GM12878 (cell line): ENCODE measurements around the gene CXXC1. TPM values are rescaled to one million over a fixed set of nuclear protein-coding genes. Genes with fewer than 3 reads are reported as not detected.

Source experiments
- ATAC-seq: fragments of 200-7000 bp; cut with Tn5 transposase; 3 replicates; pipeline ENCODE4 v1.9.1; 2020; ENCODE audit warnings: mild to moderate bottlenecking, moderate library complexity
- BruUV-seq: library from RNA; stranded (reverse); fragments of 400-500 nt; replicated peaks from 2 replicates; lab custom pipeline; 2021; lab: Mats Ljungman, UMichigan
- CTCF ChIA-PET: fragments of 300-600 bp; sonication (Branson Sonifier 250); formaldehyde crosslinking; extraction: SDS; loops from one replicate; lab custom pipeline; 2021; ENCODE audit warnings: inconsistent platforms; lab: Yijun Ruan, JAX
- POLR2A ChIA-PET: fragments of 350-600 bp; formaldehyde crosslinking; extraction: SDS; loops from one replicate; lab custom pipeline; 2021; ENCODE audit warnings: inconsistent platforms; lab: Charles Lee
- RAD21 ChIA-PET: fragments of 300-600 bp; sonication (Branson Sonifier 250); formaldehyde crosslinking; loops from one replicate; lab custom pipeline; 2023; ENCODE audit warnings: antibody characterized with exemption; ENCODE audit not compliant: unreplicated experiment; lab: Charles Lee
- SMC1A ChIA-PET: fragments of 300-600 bp; sonication (Branson Sonifier 250); formaldehyde crosslinking; loops from one replicate; lab custom pipeline; 2023; ENCODE audit not compliant: unreplicated experiment, uncharacterized antibody; lab: Charles Lee
- DNase-seq: peaks from one replicate; pipeline ENCODE4 v3.0.0-alpha.2; 2011; ENCODE audit warnings: low read depth, low spot score
- FAIRE-seq: peaks from 3 replicates; lab custom pipeline; 2011; peaks lifted over from hg19 to GRCh38; lab: Jason Lieb, UNC
- H2AFZ ChIP-seq: 2 replicates; pipeline ENCODE4 v1.6.0; 2011; ENCODE audit warnings: low read depth, low read length, control low read depth; ENCODE audit not compliant: control insufficient read depth
- H3K27ac ChIP-seq: 2 replicates; pipeline ENCODE4 v1.5.1; 2011; ENCODE audit warnings: control low read depth; ENCODE audit not compliant: control insufficient read depth, insufficient read depth
- H3K27me3 ChIP-seq, 2 experiments: replicated peaks in 1 of 2; 2 replicates each; pipeline versions ENCODE4 v1.6.0 to v1.6.1; 2011; ENCODE audit warnings: low read length in 1 of 2; ENCODE audit not compliant: control insufficient read depth in 2 of 2, insufficient read depth in 2 of 2
- H3K36me3 ChIP-seq, 2 experiments: 2 replicates each; pipeline ENCODE4 v1.5.1; 2011; ENCODE audit warnings: low read length in 1 of 2; ENCODE audit not compliant: control insufficient read depth in 2 of 2, insufficient read depth in 2 of 2
- H3K4me1 ChIP-seq: 2 replicates; pipeline ENCODE4 v1.6.1; 2011; ENCODE audit warnings: mild to moderate bottlenecking, low read length, moderate library complexity, mixed read lengths; ENCODE audit not compliant: control insufficient read depth, insufficient read depth
- H3K4me2 ChIP-seq: 2 replicates; pipeline ENCODE4 v1.6.0; 2011; ENCODE audit warnings: control low read depth; ENCODE audit not compliant: control insufficient read depth, insufficient read depth
- H3K4me3 ChIP-seq: fragments of 200-600 bp; sonication (generic); 2 replicates; pipeline ENCODE4 v1.5.1; 2016
- H3K79me2 ChIP-seq: 2 replicates; pipeline ENCODE4 v1.6.0; 2011; ENCODE audit warnings: low read length; ENCODE audit not compliant: control insufficient read depth, insufficient read depth
- H3K9ac ChIP-seq: 2 replicates; pipeline ENCODE4 v1.8.0; 2011; ENCODE audit warnings: low read length, control low read depth, mixed read lengths; ENCODE audit not compliant: control insufficient read depth, insufficient read depth
- H3K9me3 ChIP-seq: replicated peaks from 3 replicates; pipeline ENCODE4 v1.5.1; 2011; ENCODE audit warnings: mild to moderate bottlenecking, low read length; ENCODE audit not compliant: control insufficient read depth, insufficient read depth
- H4K20me1 ChIP-seq: 2 replicates; pipeline ENCODE4 v1.6.0; 2011; ENCODE audit not compliant: control insufficient read depth, insufficient read depth
- BCLAF1 ChIP-seq: fragments of 450-650 bp; IDR thresholded peaks from 2 replicates; pipeline ENCODE4 v1.6.1; 2017; ENCODE audit warnings: antibody characterized with exemption, mild to moderate bottlenecking, moderate library complexity
- BRCA1 ChIP-seq: IDR thresholded peaks from 2 replicates; pipeline ENCODE4 v1.6.1; 2011; ENCODE audit warnings: low read depth, low read length, improper control_type of control experiment
- CHD4 ChIP-seq: fragments of 200-600 bp; sonication (generic); IDR thresholded peaks from 2 replicates; pipeline ENCODE4 v1.6.1; 2016; ENCODE audit warnings: mild to moderate bottlenecking
- IKZF2 ChIP-seq, 2 experiments: fragments of 450-650 bp; IDR thresholded peaks; 2 replicates each; pipeline ENCODE4 v1.6.1; 2017; ENCODE audit warnings: mild to moderate bottlenecking in 2 of 2, moderate library complexity in 2 of 2
- MLLT1 ChIP-seq: fragments of 450-650 bp; IDR thresholded peaks from 2 replicates; pipeline ENCODE4 v1.6.1; 2016; ENCODE audit warnings: mild to moderate bottlenecking
- NR2F1 ChIP-seq: fragments of 450-650 bp; conservative IDR thresholded peaks from 2 replicates; pipeline ENCODE4 v1.6.1; 2017; ENCODE audit warnings: mild to moderate bottlenecking
- NRF1 ChIP-seq: conservative IDR thresholded peaks from 2 replicates; pipeline ENCODE4 v1.6.1; 2011; ENCODE audit warnings: mild to moderate bottlenecking, low read depth, low read length, improper control_type of control experiment
- REST ChIP-seq: IDR thresholded peaks from 2 replicates; pipeline ENCODE4 v1.6.1; 2012; ENCODE audit warnings: mild to moderate bottlenecking, low read depth, low read length
- SUPT20H ChIP-seq: IDR thresholded peaks from 2 replicates; pipeline ENCODE4 v1.6.1; 2011; ENCODE audit warnings: low read depth, mild to moderate bottlenecking, low read length, moderate library complexity, borderline replicate concordance; ENCODE audit not compliant: control insufficient read depth
- ZBTB40 ChIP-seq: fragments of 450-650 bp; IDR thresholded peaks from 2 replicates; pipeline ENCODE4 v1.6.1; 2016; ENCODE audit warnings: mild to moderate bottlenecking, moderate library complexity, borderline replicate concordance
- WGBS: methylation state at CpG from one replicate; pipeline ENCODE4 v1.1.6; 2016; ENCODE audit warnings: low lambda C conversion rate; ENCODE audit not compliant: insufficient replicate concordance, insufficient coverage; ENCODE audit errors: missing lambda C conversion rate; 5-methylcytosine and 5-hydroxymethylcytosine counted together
- in situ Hi-C: fragments of 300-500 bp; cut with MboI; formaldehyde crosslinking; loops from 9 replicates; pipeline ENCODE4 v1.14.3; 2018; ENCODE audit warnings: mixed read lengths
- intact Hi-C: fragments of 100-400 bp; cut with micrococcal nuclease; formaldehyde crosslinking; loops from one replicate; pipeline ENCODE4 v1.14.2; 2022; ENCODE audit not compliant: unreplicated experiment
- polyA plus RNA-seq, 11 experiments: library from polyadenylated mRNA; depleted of rRNA in 4 of 11; unstranded in 6 of 11; stranded (reverse) in 5 of 11; fragments of >200 nt; fragmentation: Nextera tagmentation in 4 of 11; fragmentation: Illumina TruSeq in 1 of 11; extraction: Ambion mirVana in 4 of 11; extraction: Trizol in 1 of 11; gene quantifications; 1 replicate in 1 of 11; 2 replicates in 10 of 11; pipeline versions ENCODE4 v1.2.1 to v1.2.3, GENCODE V29; 2011 to 2016; ENCODE audit warnings: inconsistent platforms in 2 of 11, missing spikeins in 2 of 11, low read depth in 1 of 11
- total RNA-seq, 4 experiments: library from RNA; depleted of rRNA in 3 of 4; stranded (reverse); fragments of >200 nt in 3 of 4; fragmentation: Illumina TruSeq in 1 of 4; extraction: Trizol in 1 of 4; gene quantifications; 2 replicates each; pipeline versions ENCODE4 v1.2.1 to v1.2.3, GENCODE V29; 2013 to 2021

Gene CXXC1
- total and polyA plus RNA-seq, 10 of the 15 experiments (the other 5 are each of a cell fraction or from before 2014, with no cell fraction given) = 9.2 to 180 (median 93.8) TPM

GRCh38 chr18:50285631-50286321, 1.7 kb downstream of the CXXC1 start:
- ChIA-PET RAD21 (no interaction called here), SMC1A (interaction anchor here (1.0 kb wide), 1 partner anchor 71 kb away, joined by 4 read pairs; no protein-coding TSS in a partner anchor), CTCF (interaction anchor here (0.9 kb wide), 1 partner anchor 71 kb away, joined by 7 read pairs; no protein-coding TSS in a partner anchor), POLR2A (no interaction called here)
- H3K9me3 ChIP-seq = no peaks in the 10 kb centered on the region
- WGBS = 96% methylated on average over 24 of the region's 24 CpGs
- H2AFZ ChIP-seq = no peak overlapping the region
- in situ Hi-C loops = loop anchor here (10.0 to 25.0 kb wide), 3 partner anchors 69 to 1473 kb away; no protein-coding TSS in a partner anchor
- H3K36me3 ChIP-seq = peaks cover 15 to 34% of the 10 kb centered on the region in 2 experiments; a peak in 3 of 4 replicates
- H3K4me1 ChIP-seq = peaks cover 13% of the 10 kb centered on the region
- H3K4me2 ChIP-seq = peak overlapping the region; percentile 86
- intact Hi-C loops = loop anchor here (2.0 to 10.0 kb wide), 2 partner anchors 29 to 1331 kb away; partner anchors contain the start of gene SMAD7
- BruUV-seq = TSS peak; percentile 62
- no peaks in the 10 kb centered on the region for H4K20me1 ChIP-seq
- peaks cover 28% of the 10 kb centered on the region for H3K79me2 ChIP-seq
- no peak for ATAC-seq
- DNase-seq = no peak
- peak overlapping the region; percentile 97 for H3K4me3 ChIP-seq
- peak overlapping the region; percentile 59; the same call in 1 of the 2 replicates for H3K9ac ChIP-seq
- FAIRE-seq = no peak
- H3K27ac ChIP-seq = no peak overlapping the region
- no peaks in the 10 kb centered on the region for H3K27me3 ChIP-seq
- no peak for TF ChIP-seq NRF1
- TF ChIP-seq ZBTB40 = no peak
- no peak for TF ChIP-seq IKZF2 (IDR thresholded peaks at IDR 0.05)
- TF ChIP-seq BRCA1 = no peak
- no peak for TF ChIP-seq REST
- TF ChIP-seq SUPT20H = no peak
- no peak for TF ChIP-seq BCLAF1
- TF ChIP-seq NR2F1 = no peak
- no peak for TF ChIP-seq CHD4
- no peak for TF ChIP-seq MLLT1
